Loucy (cell line): Measurements from ENCODE around the gene RWDD1.

Experiments
- CTCF ChIP-seq: fragments of 200-600 bp; sonication (generic); conservative IDR thresholded peaks from 2 replicates; pipeline ENCODE4 v1.5.1; 2014; ENCODE audit warnings: mild to moderate bottlenecking, antibody characterized with exemption, low read length
- EZH2phosphoT487 ChIP-seq: fragments of 200-600 bp; IDR thresholded peaks from 2 replicates; pipeline ENCODE4 v1.6.1; 2018; ENCODE audit warnings: antibody characterized with exemption, mild to moderate bottlenecking, moderate library complexity, borderline replicate concordance

- TF ChIP-seq CTCF (no peak), EZH2phosphoT487 (no peak)
Measured at GRCh38 chr6:116580198-116580597, 8.9 kb downstream of the RWDD1 start.
